ENCODE results near the gene NUDCD3.

DNA sequence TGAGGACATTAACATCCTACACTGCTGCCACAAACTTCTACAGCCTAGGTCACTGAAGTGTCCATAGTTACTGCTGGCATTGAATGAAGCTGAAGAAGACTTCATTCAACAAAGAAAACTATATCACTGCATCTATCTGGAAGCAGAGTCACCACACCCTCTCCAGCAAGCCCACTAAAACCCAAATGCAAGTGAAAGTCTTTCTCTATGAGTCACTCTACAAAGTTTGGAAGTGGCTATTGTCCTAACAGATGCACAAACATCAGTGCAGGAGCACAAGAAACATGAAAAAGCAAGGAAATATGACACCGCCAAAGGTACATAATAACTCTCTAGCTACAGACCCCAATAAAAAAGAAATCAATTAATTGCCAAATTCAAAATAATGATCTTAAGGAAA lies 121.6 kb downstream of the NUDCD3 start:
- TF ChIP-seq EZH2 (IDR thresholded peaks at IDR 0.05; ENCODE audit: insufficient read depth, low read length), result no peak
- TF ChIP-seq, protein P1, sequence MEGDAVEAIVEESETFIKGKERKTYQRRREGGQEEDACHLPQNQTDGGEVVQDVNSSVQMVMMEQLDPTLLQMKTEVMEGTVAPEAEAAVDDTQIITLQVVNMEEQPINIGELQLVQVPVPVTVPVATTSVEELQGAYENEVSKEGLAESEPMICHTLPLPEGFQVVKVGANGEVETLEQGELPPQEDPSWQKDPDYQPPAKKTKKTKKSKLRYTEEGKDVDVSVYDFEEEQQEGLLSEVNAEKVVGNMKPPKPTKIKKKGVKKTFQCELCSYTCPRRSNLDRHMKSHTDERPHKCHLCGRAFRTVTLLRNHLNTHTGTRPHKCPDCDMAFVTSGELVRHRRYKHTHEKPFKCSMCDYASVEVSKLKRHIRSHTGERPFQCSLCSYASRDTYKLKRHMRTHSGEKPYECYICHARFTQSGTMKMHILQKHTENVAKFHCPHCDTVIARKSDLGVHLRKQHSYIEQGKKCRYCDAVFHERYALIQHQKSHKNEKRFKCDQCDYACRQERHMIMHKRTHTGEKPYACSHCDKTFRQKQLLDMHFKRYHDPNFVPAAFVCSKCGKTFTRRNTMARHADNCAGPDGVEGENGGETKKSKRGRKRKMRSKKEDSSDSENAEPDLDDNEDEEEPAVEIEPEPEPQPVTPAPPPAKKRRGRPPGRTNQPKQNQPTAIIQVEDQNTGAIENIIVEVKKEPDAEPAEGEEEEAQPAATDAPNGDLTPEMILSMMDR (IDR thresholded peaks at IDR 0.05; ENCODE audit: insufficient read depth, low read depth, low read length), result no peak
